Thymus (tissue), 11 donors: ENCODE data around the gene AKT3. TPM values are rescaled to one million over a fixed set of nuclear protein-coding genes. Genes with fewer than 3 reads are reported as not detected.
"Not testable (repeated sequence)": the region's sequence is repeated elsewhere in the genome, so short reads cannot be mapped to it uniquely, and the experiment has no call there.

ENCODE experiments used
- DNase-seq, 9 donors: peaks; one replicate each; pipeline ENCODE4 v3.0.0-alpha.2; 2013; ENCODE audit warnings: low spot score in 9 of 9, low read depth in 6 of 9, missing footprints in 1 of 9
- H3K27ac ChIP-seq, 2 donors: one replicate each; pipeline ENCODE4 v1.5.1; 2013; ENCODE audit warnings: control low read depth in 1 of 2, low read depth in 1 of 2, low read length in 1 of 2, mild to moderate bottlenecking in 1 of 2, moderate library complexity in 1 of 2
- H3K27me3 ChIP-seq, 2 donors: one replicate each; pipeline ENCODE4 v1.5.1; 2013; ENCODE audit warnings: low read length in 1 of 2; ENCODE audit not compliant: control insufficient read depth in 2 of 2, insufficient read depth in 1 of 2
- H3K36me3 ChIP-seq, 2 donors: one replicate each; pipeline ENCODE4 v1.5.1; 2013; ENCODE audit warnings: low read length in 1 of 2, mild to moderate bottlenecking in 1 of 2, moderate library complexity in 1 of 2; ENCODE audit not compliant: control insufficient read depth in 2 of 2, insufficient read depth in 2 of 2
- H3K4me1 ChIP-seq, 2 donors: one replicate each; pipeline ENCODE4 v1.5.1; 2013; ENCODE audit warnings: low read length in 2 of 2; ENCODE audit not compliant: control insufficient read depth in 2 of 2, insufficient read depth in 2 of 2
- H3K4me3 ChIP-seq, 2 donors: one replicate each; pipeline ENCODE4 v1.5.1; 2013; ENCODE audit warnings: low read length in 2 of 2, control low read depth in 1 of 2, mild to moderate bottlenecking in 1 of 2
- H3K9me3 ChIP-seq, 2 donors: one replicate each; pipeline ENCODE4 v1.5.1; 2013; ENCODE audit warnings: low read length in 1 of 2, mild to moderate bottlenecking in 1 of 2; ENCODE audit not compliant: control insufficient read depth in 2 of 2, insufficient read depth in 1 of 2
- WGBS: extraction: QIAGEN DNeasy Blood & Tissue Kit; methylation state at CpG from one replicate; pipeline ENCODE4 v1.1.7; 2013; 5-methylcytosine and 5-hydroxymethylcytosine counted together
- polyA plus RNA-seq: library from polyadenylated mRNA; stranded (reverse); fragments of 200-250 nt; gene quantifications from one replicate; pipeline ENCODE4 v1.2.3, GENCODE V29; 2013
- total RNA-seq: library from RNA; stranded (reverse); fragments of 120-200 nt; gene quantifications from one replicate; pipeline ENCODE4 v1.2.4, GENCODE V29; 2013
- donor health status: healthy.

Gene AKT3
- total and polyA plus RNA-seq, 2 donors: 14.5 to 45.3 TPM

DNA sequence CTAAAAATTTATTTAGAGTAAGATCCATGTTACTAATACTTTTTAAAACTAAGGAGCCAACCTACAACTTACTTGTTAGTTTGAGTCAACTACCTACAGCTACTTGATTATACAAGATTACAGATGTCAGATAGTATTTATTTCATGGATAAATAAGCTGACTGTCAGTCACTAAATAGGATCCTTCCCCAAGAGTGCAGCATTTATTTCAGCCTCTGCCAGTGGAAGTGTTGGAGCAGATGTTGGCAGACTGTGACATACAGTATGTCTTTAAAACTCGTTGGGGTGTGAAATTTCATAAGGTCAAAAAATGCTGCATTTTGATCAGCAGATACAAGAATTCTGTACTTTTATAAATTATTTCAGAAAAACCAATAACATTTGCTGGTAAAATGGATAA lies 156.2 kb downstream of the AKT3 start:
- Histone ChIP-seq H3K4me1 (no peaks in the 10 kb centered on the region), H3K36me3 (peaks cover 0 to 3% of the 10 kb centered on the region in 2 donors), H3K27me3 (no peaks in the 10 kb centered on the region), H3K27ac (no peak overlapping the region), H3K4me3 (no peak overlapping the region), H3K9me3 (no peaks in the 10 kb centered on the region)
- 88% methylated on average over 1 of the region's 1 CpG for WGBS
- DNase-seq: no peak

- no peak for DNase-seq
- Histone ChIP-seq H3K9me3 (no peaks in the 10 kb centered on the region), H3K27ac (no peak overlapping the region), H3K27me3 (no peaks in the 10 kb centered on the region), H3K4me3 (no peak overlapping the region), H3K36me3 (no peaks in the 10 kb centered on the region), H3K4me1 (no peaks in the 10 kb centered on the region)
- 96% methylated on average over 1 of the region's 1 CpG for WGBS
Observed at GRCh38 chr1:243686159-243686558, 163.9 kb downstream of the AKT3 start.

DNA sequence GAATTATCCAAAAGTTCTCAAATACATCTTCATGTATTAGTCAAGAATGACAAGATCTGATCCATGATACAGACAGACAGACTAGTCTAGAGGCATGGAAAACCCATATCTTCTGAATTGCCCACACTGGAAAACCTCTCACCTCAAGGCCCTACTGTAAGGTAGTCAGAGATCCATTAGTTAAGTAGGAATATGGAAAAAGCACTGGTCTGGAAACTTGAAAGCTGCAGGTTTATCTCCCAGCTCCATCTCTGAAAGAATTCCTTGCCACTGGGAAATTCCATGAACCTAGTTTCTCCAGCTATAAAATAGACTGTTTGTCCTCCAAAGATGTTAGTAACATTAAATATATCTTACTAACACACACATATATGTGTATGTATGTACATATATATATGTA lies 169.2 kb downstream of the AKT3 start:
- Histone ChIP-seq H3K4me1 (no peaks in the 10 kb centered on the region), H3K27me3 (no peaks in the 10 kb centered on the region), H3K9me3 (no peaks in the 10 kb centered on the region), H3K27ac (no peak overlapping the region), H3K4me3 (no peak overlapping the region), H3K36me3 (peaks cover 0 to 4% of the 10 kb centered on the region in 2 donors)
- no peak for DNase-seq

GRCh38 chr1:243672539-243673074 lies 177.4 kb downstream of the AKT3 start:
- 98% methylated on average over 3 of the region's 3 CpGs for WGBS
- peaks cover 0 to 4% of the 10 kb centered on the region in 2 donors for H3K36me3 ChIP-seq
- DNase-seq: no peak

GRCh38 chr1:243667591-243667990 lies 182.5 kb downstream of the AKT3 start:
- DNase-seq: no peak
- H3K4me3 ChIP-seq: no peak overlapping the region
- H3K36me3 ChIP-seq: no peaks in the 10 kb centered on the region
- WGBS: 99% methylated on average over 2 of the region's 2 CpGs
- no peaks in the 10 kb centered on the region for H3K4me1 ChIP-seq
- H3K9me3 ChIP-seq: no peaks in the 10 kb centered on the region
- no peaks in the 10 kb centered on the region for H3K27me3 ChIP-seq
- H3K27ac ChIP-seq: no peak overlapping the region

More at GRCh38 chr1:243672539-243673074, 177.4 kb downstream of the AKT3 start:
- Histone ChIP-seq H3K27me3 (no peaks in the 10 kb centered on the region), H3K4me3 (no peak overlapping the region), H3K4me1 (no peaks in the 10 kb centered on the region), H3K9me3 (no peaks in the 10 kb centered on the region), H3K27ac (no peak overlapping the region)

GRCh38 chr1:243667133-243667532 lies 182.9 kb downstream of the AKT3 start:
- WGBS: over 99% methylated on average over 5 of the region's 5 CpGs
- DNase-seq: no peak
- Histone ChIP-seq H3K4me1 (no peaks in the 10 kb centered on the region), H3K27ac (no peak overlapping the region), H3K9me3 (no peaks in the 10 kb centered on the region), H3K36me3 (no peaks in the 10 kb centered on the region), H3K27me3 (no peaks in the 10 kb centered on the region), H3K4me3 (no peak overlapping the region)

- Histone ChIP-seq H3K36me3 (peaks cover 0 to 3% of the 10 kb centered on the region in 2 donors), H3K27ac (no peak overlapping the region), H3K9me3 (no peaks in the 10 kb centered on the region), H3K4me3 (no peak overlapping the region), H3K4me1 (no peaks in the 10 kb centered on the region), H3K27me3 (no peaks in the 10 kb centered on the region)
- no peak for DNase-seq
- 100% methylated on average over 1 of the region's 1 CpG for WGBS
Observed at GRCh38 chr1:243663651-243664050, 186.4 kb downstream of the AKT3 start.

GRCh38 chr1:243662169-243662568 lies 187.9 kb downstream of the AKT3 start:
- H3K27ac ChIP-seq, H3K4me3 ChIP-seq, H3K9me3 ChIP-seq, H3K4me1 ChIP-seq, H3K27me3 ChIP-seq, H3K36me3 ChIP-seq, DNase-seq: not testable (repeated sequence)
- WGBS: no CpG with 5 or more reads among the region's 1 CpG

- Histone ChIP-seq H3K4me1 (no peaks in the 10 kb centered on the region), H3K4me3 (no peak overlapping the region), H3K27me3 (no peaks in the 10 kb centered on the region), H3K9me3 (no peaks in the 10 kb centered on the region), H3K36me3 (peaks cover 0 to 3% of the 10 kb centered on the region in 2 donors), H3K27ac (no peak overlapping the region)
- no peak for DNase-seq
- 98% methylated on average over 4 of the region's 4 CpGs for WGBS
Observed at GRCh38 chr1:243658594-243659105, 191.4 kb downstream of the AKT3 start.
